AG04449 (cell line): ENCODE data around the gene ATP9B.

ENCODE experiments used
- CTCF ChIA-PET: fragments of 350-600 bp; formaldehyde crosslinking; extraction: SDS; loops from one replicate; lab custom pipeline; 2021; ENCODE audit warnings: antibody characterized with exemption; lab: Yijun Ruan, JAX
- POLR2A ChIA-PET: fragments of 400-600, 350-600 bp; formaldehyde crosslinking; extraction: SDS; loops from one replicate; lab custom pipeline; 2020; ENCODE audit warnings: antibody characterized with exemption, inconsistent platforms; lab: Yijun Ruan, JAX
- DNase-seq: peaks from one replicate; pipeline ENCODE4 v3.0.0-alpha.2; 2010; ENCODE audit warnings: low read depth, low spot score
- H3K4me3 ChIP-seq: 2 replicates; pipeline ENCODE4 v1.5.1; 2011; ENCODE audit warnings: low read depth, mild to moderate bottlenecking, control low read depth, low read length
- TF ChIP-seq, protein P1 (sequence below): IDR thresholded peaks from one replicate; pipeline ENCODE4 v1.5.1; 2011; ENCODE audit warnings: mild to moderate bottlenecking, moderate library complexity, low read length, control low read depth, inconsistent platforms; ENCODE audit not compliant: insufficient read depth; ENCODE audit errors: missing control alignments

Gene ATP9B

DNA sequence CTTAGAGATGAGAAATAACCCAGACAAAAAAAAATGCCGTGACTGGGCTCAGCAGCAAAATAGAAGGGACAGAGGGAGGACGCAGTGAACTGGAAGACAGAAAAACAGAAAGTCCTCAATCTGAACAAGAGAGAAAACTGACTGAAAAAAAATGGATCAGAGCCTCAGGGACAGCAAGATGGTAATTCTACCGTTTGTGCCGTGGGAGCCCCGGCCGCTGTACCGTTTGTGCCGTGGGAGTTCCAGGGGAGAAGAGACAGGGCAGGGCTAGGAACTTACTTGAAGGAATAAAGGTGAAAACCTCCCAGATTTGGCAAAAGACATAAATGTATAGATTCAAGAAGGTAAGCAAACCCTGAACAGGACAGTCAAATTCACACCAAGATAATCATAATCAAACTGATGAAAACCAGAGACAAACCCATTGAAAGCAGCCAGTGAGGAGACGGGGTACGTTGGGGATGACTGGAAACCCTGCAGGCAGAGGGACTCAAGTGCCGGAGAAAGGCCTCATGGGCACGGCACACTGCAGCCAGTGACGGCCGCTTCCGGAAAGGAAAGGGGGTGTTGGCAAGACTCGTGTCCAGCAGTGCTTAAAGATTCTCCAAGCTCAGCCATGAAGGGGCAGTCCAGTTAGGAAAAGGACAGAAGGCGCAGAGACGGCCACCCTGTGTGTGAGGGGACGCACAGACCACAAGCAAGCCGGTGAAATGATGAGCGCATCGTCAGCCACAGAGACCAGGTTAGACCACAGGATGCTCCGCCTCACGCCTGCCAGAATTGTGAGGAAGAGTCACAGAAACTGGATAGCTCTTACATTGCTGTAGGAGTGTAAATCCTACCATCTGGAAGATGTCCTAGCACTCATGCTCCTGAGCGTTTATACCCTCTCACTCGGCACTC, 286.5 kb downstream of the ATP9B start:
- POLR2A ChIA-PET = no interaction called here
- CTCF ChIA-PET = no interaction called here
- H3K4me3 ChIP-seq = no peak overlapping the region
- TF ChIP-seq, protein P1, sequence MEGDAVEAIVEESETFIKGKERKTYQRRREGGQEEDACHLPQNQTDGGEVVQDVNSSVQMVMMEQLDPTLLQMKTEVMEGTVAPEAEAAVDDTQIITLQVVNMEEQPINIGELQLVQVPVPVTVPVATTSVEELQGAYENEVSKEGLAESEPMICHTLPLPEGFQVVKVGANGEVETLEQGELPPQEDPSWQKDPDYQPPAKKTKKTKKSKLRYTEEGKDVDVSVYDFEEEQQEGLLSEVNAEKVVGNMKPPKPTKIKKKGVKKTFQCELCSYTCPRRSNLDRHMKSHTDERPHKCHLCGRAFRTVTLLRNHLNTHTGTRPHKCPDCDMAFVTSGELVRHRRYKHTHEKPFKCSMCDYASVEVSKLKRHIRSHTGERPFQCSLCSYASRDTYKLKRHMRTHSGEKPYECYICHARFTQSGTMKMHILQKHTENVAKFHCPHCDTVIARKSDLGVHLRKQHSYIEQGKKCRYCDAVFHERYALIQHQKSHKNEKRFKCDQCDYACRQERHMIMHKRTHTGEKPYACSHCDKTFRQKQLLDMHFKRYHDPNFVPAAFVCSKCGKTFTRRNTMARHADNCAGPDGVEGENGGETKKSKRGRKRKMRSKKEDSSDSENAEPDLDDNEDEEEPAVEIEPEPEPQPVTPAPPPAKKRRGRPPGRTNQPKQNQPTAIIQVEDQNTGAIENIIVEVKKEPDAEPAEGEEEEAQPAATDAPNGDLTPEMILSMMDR = no peak
- DNase-seq = no peak

DNA sequence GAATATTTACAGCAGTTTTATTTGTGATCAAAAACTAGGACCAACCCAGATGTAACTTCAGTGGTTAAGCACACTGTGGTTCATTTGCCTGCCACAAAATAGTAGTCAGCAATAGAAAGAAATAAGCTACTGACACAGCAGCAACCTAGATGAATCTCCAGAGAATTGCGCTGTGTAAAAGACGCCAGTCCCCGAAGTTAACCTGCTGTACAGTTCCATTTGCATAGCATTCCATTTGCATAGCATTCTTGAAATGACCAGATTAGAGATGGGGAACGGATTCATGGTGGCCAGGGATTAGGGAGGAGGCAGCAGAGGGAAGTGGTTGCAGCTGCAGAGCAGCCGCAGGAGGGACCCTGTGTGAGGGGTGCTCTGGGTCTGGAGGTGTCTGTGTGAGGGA, 287.2 kb downstream of the ATP9B start:
- CTCF ChIA-PET = no interaction called here
- POLR2A ChIA-PET = no interaction called here
- TF ChIP-seq, protein P1 = no peak
- DNase-seq = no peak
- H3K4me3 ChIP-seq = no peak overlapping the region

DNA sequence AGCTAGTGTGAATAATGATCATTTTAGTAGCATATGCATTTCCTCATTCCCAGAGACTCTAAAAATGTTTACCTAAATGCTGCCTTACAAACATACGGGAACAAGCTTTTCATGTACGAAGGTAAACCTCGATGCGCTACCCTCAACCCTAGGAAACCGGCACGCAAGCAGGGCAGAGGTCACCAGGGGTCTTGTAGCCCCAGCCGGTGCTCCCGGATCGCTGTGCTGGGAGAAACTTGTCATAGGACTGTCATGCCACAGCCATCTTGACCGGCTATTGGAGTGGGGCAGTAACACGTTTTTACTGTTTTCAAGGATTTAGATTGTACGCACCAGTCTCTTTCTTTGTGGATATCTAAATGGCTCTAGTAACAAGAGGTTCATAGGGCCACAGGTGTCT, 291.7 kb downstream of the ATP9B start:
- TF ChIP-seq, protein P1 = no peak
- CTCF ChIA-PET = interaction anchor here (0.8 to 4.1 kb wide), 3 partner anchors 15 to 282 kb away, joined by 3 to 48 read pairs (median 3); no protein-coding TSS in a partner anchor
- POLR2A ChIA-PET = no interaction called here

DNA sequence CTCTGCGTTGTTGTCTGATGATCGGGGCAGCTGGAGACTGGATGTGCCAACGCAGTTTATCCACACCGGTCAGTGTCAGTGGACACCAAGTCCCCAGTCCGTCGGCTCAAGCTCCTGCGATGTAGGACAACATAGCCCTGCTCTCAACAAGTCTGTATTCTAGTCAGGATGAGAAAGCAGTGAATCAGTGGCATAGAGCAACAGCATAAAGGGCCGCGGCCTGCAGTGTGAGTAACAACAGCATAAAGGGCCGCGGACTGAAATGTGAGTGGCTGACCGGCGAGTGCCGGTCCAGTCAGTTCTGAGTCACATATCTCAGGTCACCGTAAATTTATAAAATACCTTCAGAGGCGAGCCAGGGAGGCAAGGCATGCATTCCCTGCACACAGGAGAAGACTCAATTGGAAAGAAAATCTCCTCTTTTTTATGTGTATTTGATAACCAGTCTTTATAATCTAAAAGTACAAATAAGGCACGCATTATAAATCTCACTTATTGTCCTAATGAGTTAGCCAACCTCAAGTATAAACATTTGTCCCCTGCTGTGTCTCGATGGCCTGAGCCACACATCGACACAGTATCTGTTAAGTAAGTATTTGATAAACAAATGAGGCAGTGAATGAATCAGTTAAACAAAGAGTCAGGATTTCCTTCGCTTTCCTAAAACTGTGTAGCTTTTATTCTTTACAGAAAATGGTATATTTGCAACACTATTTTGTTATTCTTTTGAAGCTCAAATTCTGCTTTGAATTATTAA, 292.8 kb downstream of the ATP9B start:
- H3K4me3 ChIP-seq = no peak overlapping the region
- POLR2A ChIA-PET = no interaction called here
- CTCF ChIA-PET = interaction anchor here (0.8 to 4.1 kb wide), 3 partner anchors 14 to 281 kb away, joined by 3 to 48 read pairs (median 3); no protein-coding TSS in a partner anchor
- peak; percentile 21 for DNase-seq
- TF ChIP-seq, protein P1 = no peak

More for the DNA sequence above, 291.7 kb downstream of the ATP9B start:
- no peak overlapping the region for H3K4me3 ChIP-seq
- no peak for DNase-seq

DNA sequence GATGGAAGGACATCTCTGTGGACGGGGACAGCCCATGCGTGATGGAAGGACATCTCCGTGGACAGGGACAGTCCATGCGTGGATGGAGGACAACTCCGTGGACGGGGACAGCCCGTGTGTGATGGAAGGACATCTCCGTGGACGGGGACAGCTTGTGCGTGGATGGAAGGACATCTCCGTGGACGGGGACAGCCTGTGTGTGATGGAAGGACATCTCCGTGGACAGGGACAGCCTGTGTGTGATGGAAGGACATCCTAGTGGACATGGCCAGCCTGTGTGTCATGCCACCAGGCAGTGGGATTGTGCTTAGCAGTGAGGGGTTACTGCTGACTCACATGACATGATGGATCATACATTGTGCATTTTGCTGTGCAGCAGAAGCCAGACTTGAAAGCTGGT, 296.5 kb downstream of the ATP9B start:
- no peak overlapping the region for H3K4me3 ChIP-seq
- ChIA-PET POLR2A (interaction anchor here (0.6 kb wide), 1 partner anchor 18 kb away, joined by 3 read pairs; no protein-coding TSS in a partner anchor), CTCF (interaction anchor here (1.1 to 3.2 kb wide), 3 partner anchors 13 to 17 kb away, joined by 3 to 31 read pairs (median 4); no protein-coding TSS in a partner anchor)
- TF ChIP-seq, protein P1 = no peak
- no peak for DNase-seq
